Mucosa of rectum (tissue), 2 donors: Measurements from ENCODE around the gene WTAP.
A peak's percentile ranks its signal among the peaks of the same experiment; 100 is the strongest.
"Not testable (repeated sequence)": the region's sequence is repeated elsewhere in the genome, so short reads cannot be mapped to it uniquely, and the experiment has no call there.

Experiments
- H3K27ac ChIP-seq, 2 donors: one replicate each; pipeline ENCODE4 v1.7.0; 2013; ENCODE audit warnings: inconsistent platforms in 2 of 2, low read depth in 2 of 2, low read length in 2 of 2
- H3K27me3 ChIP-seq, 2 donors: one replicate each; pipeline ENCODE4 v1.7.0; 2013; ENCODE audit warnings: low read length in 2 of 2; ENCODE audit not compliant: control insufficient read depth in 2 of 2, insufficient read depth in 2 of 2
- H3K36me3 ChIP-seq, 2 donors: one replicate each; pipeline ENCODE4 v1.7.0; 2013; ENCODE audit warnings: low read length in 2 of 2; ENCODE audit not compliant: control insufficient read depth in 2 of 2, insufficient read depth in 2 of 2
- H3K4me1 ChIP-seq, 2 donors: one replicate each; pipeline ENCODE4 v1.7.0; 2013; ENCODE audit warnings: low read length in 2 of 2, mild to moderate bottlenecking in 1 of 2; ENCODE audit not compliant: control insufficient read depth in 2 of 2, insufficient read depth in 2 of 2
- H3K4me3 ChIP-seq, 2 donors: one replicate each; pipeline ENCODE4 v1.7.0; 2013; ENCODE audit warnings: low read length in 2 of 2
- H3K9ac ChIP-seq, 2 donors: one replicate each; pipeline ENCODE4 v1.7.0; 2013; ENCODE audit warnings: low read length in 2 of 2, low read depth in 1 of 2, mild to moderate bottlenecking in 1 of 2
- H3K9me3 ChIP-seq, 2 donors: one replicate each; pipeline ENCODE4 v1.7.0; 2013; ENCODE audit warnings: low read length in 2 of 2; ENCODE audit not compliant: control insufficient read depth in 2 of 2
- donor health status: healthy.
- donor health status: Normal muscosa, but diverticular disease.

The WTAP gene

DNA sequence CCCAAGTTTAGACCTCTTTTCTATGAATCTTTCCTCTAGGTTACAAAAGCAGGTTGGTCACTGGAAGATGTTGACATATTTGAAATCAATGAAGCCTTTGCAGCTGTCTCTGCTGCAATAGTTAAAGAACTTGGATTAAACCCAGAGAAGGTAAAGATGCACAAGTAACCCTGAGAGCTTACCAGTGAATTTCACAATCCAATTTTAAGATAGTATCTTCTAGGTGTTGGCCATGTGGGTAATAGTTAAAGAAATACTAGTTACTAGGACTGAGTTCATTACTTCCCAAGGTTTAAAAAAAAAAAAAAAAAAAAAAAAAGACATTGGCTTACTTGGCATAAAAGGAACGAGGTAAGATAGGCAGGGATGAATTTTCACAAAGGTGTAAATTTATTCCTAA, 50.8 kb downstream of the WTAP start:
- no peaks in the 10 kb centered on the region for H3K27me3 ChIP-seq
- H3K36me3 ChIP-seq = peaks cover 52 to 65% of the 10 kb centered on the region in 2 donors
- H3K4me1 ChIP-seq = peaks cover 11 to 16% of the 10 kb centered on the region in 2 donors
- H3K4me3 ChIP-seq = no peak overlapping the region
- H3K9ac ChIP-seq = no peak overlapping the region
- H3K27ac ChIP-seq = peak overlapping the region; percentile 56 to 77
- no peaks in the 10 kb centered on the region for H3K9me3 ChIP-seq

DNA sequence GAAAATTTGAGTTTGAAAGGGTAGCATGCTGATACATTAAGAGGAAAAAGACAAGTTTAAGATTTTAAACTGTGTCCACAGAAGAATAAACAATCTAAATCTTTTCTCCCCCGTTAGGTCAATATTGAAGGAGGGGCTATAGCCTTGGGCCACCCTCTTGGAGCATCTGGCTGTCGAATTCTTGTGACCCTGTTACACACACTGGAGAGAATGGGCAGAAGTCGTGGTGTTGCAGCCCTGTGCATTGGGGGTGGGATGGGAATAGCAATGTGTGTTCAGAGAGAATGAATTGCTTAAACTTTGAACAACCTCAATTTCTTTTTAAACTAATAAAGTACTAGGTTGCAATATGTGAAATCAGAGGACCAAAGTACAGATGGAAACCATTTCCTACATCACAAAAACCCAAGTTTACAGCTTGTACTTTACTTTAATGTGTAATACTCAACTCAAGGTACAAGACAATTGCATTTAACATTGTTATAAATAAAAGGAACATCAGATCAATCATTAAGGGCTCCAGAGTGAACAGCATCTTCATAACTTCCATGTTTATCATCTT, 51.3 kb downstream of the WTAP start:
- no peak overlapping the region for H3K4me3 ChIP-seq
- no peaks in the 10 kb centered on the region for H3K27me3 ChIP-seq
- H3K36me3 ChIP-seq = peaks cover 56 to 70% of the 10 kb centered on the region in 2 donors
- no peak overlapping the region for H3K9ac ChIP-seq
- H3K27ac ChIP-seq = peak overlapping the region in 1 of 2 donors; percentile 33
- H3K4me1 ChIP-seq = peaks cover 11 to 16% of the 10 kb centered on the region in 2 donors
- no peaks in the 10 kb centered on the region for H3K9me3 ChIP-seq

DNA sequence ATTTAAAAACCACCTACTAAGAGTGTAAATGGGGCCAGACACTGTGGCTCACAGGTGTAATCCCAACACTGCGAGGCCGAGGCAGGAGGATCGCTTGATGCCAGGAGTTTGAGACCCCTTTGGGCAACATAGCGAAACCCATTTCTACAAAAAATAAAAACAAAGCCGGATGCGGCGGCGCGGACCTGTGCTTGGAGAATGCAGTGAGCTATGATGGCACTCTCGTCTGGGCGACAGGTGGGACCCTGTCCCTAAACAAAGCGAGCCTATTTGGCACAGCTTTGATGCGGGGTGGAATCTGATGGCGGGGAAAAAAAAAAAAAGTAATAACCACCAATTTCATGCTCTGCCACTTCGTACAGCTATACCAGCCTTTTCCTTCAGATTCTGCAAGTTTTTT, 61.0 kb downstream of the WTAP start:
- Histone ChIP-seq H3K9ac (peak overlapping the region; percentile 91 to 97), H3K27me3 (no peaks in the 10 kb centered on the region), H3K4me3 (peak overlapping the region; percentile 90), H3K27ac (peak overlapping the region in 1 of 2 donors; percentile 88), H3K36me3 (peaks cover 30 to 39% of the 10 kb centered on the region in 2 donors), H3K4me1 (peaks cover 20 to 21% of the 10 kb centered on the region in 2 donors), H3K9me3 (no peaks in the 10 kb centered on the region)

DNA sequence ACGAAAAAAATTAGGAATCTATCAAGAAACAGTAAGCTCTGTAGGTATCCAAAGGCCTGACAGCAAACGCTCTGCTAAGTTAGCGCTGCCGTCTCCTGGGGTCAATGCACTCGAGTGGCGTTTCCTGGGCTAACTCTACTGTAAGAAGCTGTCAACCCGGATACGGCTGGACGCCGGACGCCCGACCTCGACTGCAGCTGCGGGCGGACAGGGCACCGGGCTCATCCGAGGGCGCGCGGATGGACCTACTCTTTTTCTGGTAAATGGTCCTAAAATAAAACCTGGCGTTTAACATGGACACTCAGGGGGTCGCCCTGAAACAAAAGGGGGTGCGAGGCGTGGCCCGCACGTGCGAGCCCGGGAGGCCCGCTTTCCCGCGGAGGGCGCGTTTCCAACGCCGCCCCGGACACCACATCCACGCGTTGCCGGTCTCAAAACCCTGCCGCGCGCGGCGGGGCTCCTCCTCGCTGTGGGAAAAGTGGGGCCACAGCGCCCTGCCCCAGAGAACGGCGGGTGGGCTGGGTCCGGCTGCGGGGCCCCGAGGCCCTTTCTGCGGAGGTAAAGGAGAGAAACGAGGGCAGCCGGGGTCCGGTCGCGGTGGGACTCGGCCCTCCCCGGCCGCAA, 61.6 kb downstream of the WTAP start:
- peaks cover 20 to 21% of the 10 kb centered on the region in 2 donors for H3K4me1 ChIP-seq

DNA sequence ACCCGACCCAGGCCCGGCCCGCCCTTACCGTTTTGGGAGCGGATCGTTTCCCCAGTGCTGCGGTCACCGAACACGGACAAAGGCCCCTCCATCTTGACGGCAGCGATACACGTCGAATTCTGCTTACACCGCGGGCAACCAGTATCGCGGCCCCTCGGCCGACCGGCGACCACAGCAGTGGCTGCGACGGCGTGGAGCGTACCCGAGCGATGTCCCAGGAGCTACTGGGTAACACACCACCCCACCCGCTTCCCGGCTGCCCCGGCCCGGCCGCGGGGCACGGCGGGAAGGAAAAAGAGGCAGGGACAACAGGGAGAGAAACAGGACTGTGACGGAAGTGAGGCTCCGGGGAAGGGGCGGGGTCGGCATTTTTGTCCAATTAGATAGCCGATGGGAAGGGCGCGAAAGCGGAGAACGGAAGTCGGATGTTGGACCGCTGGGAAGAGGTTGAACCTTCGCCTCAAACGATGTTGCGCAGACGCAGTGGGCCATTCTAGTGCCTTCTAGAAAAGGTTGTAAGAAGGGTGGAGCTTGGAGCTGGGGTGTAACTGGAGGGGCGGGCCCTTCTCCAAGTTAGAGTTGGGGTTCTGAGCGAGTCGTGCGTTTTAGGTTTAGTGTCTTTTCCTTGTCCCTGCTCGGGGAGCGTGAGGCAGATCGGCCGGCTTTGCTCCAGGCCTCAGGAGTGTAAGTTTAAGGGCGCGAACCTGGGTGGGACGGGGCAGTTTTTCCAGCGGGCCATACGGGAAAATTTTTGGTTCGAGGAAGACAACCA, 62.3 kb downstream of the WTAP start, which contains the start of gene TCP1:
Gene TCP1 (minus strand): TSS at position 226 of the 772 bp plus-strand sequence. CDS start 134 bp downstream, at position 92.
- H3K27me3 ChIP-seq = no peaks in the 10 kb centered on the region
- H3K4me1 ChIP-seq = peaks cover 20 to 21% of the 10 kb centered on the region in 2 donors
- peak within 1 kb of the TSS; percentile 99 for H3K27ac ChIP-seq
- H3K9me3 ChIP-seq = no peaks in the 10 kb centered on the region
- peak within 1 kb of the TSS; percentile 90 to 95 for H3K4me3 ChIP-seq
- peak within 1 kb of the TSS; percentile 95 to 99 for H3K9ac ChIP-seq
- H3K36me3 ChIP-seq = peaks cover 22 to 35% of the 10 kb centered on the region in 2 donors

More for the DNA sequence above, 61.6 kb downstream of the WTAP start:
- Histone ChIP-seq H3K4me3 (peak overlapping the region; percentile 90), H3K27me3 (no peaks in the 10 kb centered on the region), H3K9me3 (no peaks in the 10 kb centered on the region), H3K36me3 (peaks cover 25 to 36% of the 10 kb centered on the region in 2 donors), H3K9ac (peak overlapping the region; percentile 91 to 97), H3K27ac (peak overlapping the region; percentile 88 to 99)

DNA sequence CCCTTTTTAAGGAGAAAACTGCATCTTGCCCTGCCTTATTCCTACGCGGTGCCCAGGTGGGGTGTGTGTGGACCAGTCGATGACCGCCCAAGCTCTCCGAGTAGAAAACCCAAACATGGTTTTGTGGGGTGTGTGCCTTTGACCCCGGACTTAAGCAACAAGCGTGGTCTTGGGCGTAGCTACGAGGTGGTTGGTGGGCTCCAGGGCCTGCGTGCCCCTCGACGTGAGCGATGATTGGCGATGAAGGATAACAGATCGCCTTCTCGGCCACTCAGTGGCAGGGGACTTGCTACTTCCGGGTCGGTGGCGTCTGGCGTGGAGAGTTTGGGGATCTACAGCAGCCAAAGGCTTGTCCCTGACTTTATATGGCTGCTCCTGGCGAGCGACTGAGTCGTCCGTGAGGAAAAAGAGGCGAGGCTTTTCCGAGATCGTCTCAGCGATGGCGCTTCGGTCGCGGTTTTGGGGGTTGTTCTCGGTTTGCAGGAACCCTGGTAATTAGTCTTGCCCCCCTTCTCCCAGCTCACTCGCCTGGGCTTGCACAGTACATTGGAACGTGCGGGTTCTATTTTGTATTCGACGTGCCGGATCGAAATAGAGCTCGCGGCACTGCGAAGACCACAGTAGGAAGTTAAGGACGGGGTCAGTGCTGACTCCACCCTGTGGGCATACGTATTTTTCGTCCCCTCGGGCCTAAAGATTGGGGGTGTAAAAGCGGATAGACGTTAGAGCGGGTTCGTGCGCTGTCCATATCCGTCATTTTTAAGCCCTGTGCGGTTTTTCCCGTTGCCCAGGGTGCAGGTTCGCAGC, 63.0 kb downstream of the WTAP start, which contains the start of gene MRPL18:
Gene MRPL18 (plus strand): TSS at position 319 of the 807 bp plus-strand sequence. CDS start 121 bp downstream, at position 440.
- peak within 1 kb of the TSS; percentile 95 to 99 for H3K9ac ChIP-seq
- peak within 1 kb of the TSS; percentile 99 for H3K27ac ChIP-seq
- peak within 1 kb of the TSS; percentile 90 to 95 for H3K4me3 ChIP-seq
- H3K4me1 ChIP-seq = peaks cover 20 to 21% of the 10 kb centered on the region in 2 donors
- peaks cover 14 to 27% of the 10 kb centered on the region in 2 donors for H3K36me3 ChIP-seq
- no peaks in the 10 kb centered on the region for H3K9me3 ChIP-seq
- no peaks in the 10 kb centered on the region for H3K27me3 ChIP-seq

DNA sequence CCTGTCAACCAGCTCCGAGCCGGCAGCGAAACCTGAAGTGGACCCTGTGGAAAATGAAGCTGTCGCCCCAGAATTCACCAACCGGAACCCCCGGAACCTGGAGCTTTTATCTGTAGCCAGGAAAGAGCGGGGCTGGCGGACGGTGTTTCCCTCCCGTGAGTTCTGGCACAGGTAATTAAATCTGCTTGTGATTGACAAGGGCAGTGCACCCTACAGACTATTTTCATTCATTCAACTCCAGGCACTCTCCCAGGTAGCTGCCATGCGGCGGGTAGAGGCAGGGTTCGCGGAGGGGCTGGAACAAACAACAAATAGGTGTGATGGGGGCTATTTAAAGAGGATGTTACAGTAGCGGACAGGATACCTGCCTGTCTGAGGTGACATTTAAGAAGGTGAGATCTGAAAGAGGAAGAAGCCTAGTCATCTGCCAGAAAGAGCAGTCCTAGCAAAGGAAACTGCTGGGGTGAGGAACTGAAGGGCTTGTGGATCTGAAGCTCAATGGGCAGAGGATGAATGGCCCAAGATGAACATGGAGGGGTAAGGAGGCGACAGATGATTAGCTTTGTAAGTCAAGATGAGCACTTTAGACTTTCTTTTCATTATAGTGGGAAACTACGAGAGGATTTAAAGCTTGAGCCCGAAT, 63.8 kb downstream of the WTAP start:
- H3K9ac ChIP-seq = peak overlapping the region; percentile 95 to 99
- H3K27me3 ChIP-seq = no peaks in the 10 kb centered on the region
- peak overlapping the region; percentile 99 for H3K27ac ChIP-seq
- H3K36me3 ChIP-seq = peaks cover 9 to 24% of the 10 kb centered on the region in 2 donors
- H3K4me3 ChIP-seq = peak overlapping the region; percentile 90 to 95
- H3K4me1 ChIP-seq = peaks cover 20 to 21% of the 10 kb centered on the region in 2 donors
- H3K9me3 ChIP-seq = no peaks in the 10 kb centered on the region

DNA sequence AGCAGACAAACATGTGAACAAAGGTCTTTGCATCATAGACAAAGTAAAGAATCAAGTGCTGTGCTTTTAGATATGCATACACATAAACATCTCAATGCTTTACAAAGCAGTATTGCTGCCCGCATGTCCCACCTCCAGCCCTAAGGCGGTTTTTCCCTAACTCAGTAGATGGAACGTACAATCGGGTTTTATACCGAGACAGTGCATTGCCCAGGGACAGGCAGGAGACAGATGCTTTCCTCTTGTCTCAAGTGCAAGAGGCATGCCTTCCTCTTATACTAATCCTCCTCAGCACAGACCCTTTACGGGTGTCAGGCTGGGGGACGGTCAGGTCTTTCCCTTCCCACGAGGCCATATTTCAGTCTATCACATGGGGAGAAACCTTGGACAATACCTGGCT, 67.7 kb downstream of the WTAP start:
- Histone ChIP-seq H3K36me3 (peaks cover 26 to 42% of the 10 kb centered on the region in 2 donors), H3K4me1 (peaks cover 9 to 14% of the 10 kb centered on the region in 2 donors)
- H3K27ac ChIP-seq, H3K27me3 ChIP-seq, H3K9me3 ChIP-seq, H3K9ac ChIP-seq, H3K4me3 ChIP-seq: not testable (repeated sequence)

DNA sequence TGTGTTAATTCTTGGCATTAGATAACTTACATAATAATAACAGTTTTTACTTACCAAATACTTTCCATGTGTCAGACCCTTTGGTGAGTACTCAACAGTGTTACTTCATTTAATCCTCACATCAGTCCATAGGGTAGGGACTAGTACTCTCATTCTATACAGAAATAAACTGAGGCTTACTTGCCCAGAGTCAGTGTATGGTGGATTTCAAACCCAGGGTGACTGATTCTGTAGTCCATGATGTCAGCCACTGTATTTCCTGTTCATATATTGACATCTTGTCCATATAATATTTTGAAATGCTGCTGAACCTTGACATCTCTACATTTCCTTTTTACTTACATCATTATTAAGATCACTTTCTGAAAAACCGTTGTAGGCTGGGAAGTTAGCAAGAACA, 70.2 kb downstream of the WTAP start:
- no peak overlapping the region for H3K27ac ChIP-seq
- H3K4me3 ChIP-seq = no peak overlapping the region
- no peak overlapping the region for H3K9ac ChIP-seq

More for the DNA sequence above, 70.2 kb downstream of the WTAP start:
- Histone ChIP-seq H3K9me3 (no peaks in the 10 kb centered on the region), H3K27me3 (no peaks in the 10 kb centered on the region), H3K36me3 (peaks cover 25 to 40% of the 10 kb centered on the region in 2 donors), H3K4me1 (peaks cover 1 to 2% of the 10 kb centered on the region in 2 donors)
